Activated CD4-positive, alpha-beta T cell treated with anti-CD3 and anti-CD28 coated beads for 36 hours (primary cell): ENCODE results near the gene CHSY1. TPM values are rescaled to one million over a fixed set of nuclear protein-coding genes. Genes with fewer than 3 reads are reported as not detected.

ENCODE experiments used
- ATAC-seq: fragments of 200-7000 bp; cut with Tn5 transposase; one replicate; pipeline ENCODE4 v1.10.0; 2021; ENCODE audit warnings: mild to moderate bottlenecking, moderate library complexity
- CTCF ChIA-PET: fragments of 350-600 bp; sonication (Branson Sonifier 250); formaldehyde crosslinking; loops from one replicate; lab custom pipeline; 2021; ENCODE audit warnings: antibody characterized with exemption; lab: Charles Lee
- POLR2A ChIA-PET: fragments of 350-600 bp; sonication (Branson Sonifier 250); formaldehyde crosslinking; loops from one replicate; lab custom pipeline; 2021; ENCODE audit warnings: antibody characterized with exemption, inconsistent platforms; lab: Charles Lee
- DNase-seq: peaks from one replicate; pipeline ENCODE4 v3.0.0-alpha.2; 2020
- H3K27ac Mint-ChIP-seq: one replicate; pipeline ENCODE4 v1.8.0; 2021; ENCODE audit warnings: mixed read lengths
- H3K27me3 Mint-ChIP-seq: one replicate; pipeline ENCODE4 v1.8.0; 2021; ENCODE audit warnings: mixed read lengths
- H3K36me3 Mint-ChIP-seq: one replicate; pipeline ENCODE4 v1.8.0; 2021; ENCODE audit warnings: low read depth, mixed read lengths
- H3K4me1 Mint-ChIP-seq: one replicate; pipeline ENCODE4 v1.8.0; 2021; ENCODE audit warnings: mixed read lengths
- H3K4me3 Mint-ChIP-seq: one replicate; pipeline ENCODE4 v1.8.0; 2021; ENCODE audit warnings: mild to moderate bottlenecking, moderate library complexity, mixed read lengths
- H3K9me3 Mint-ChIP-seq: one replicate; pipeline ENCODE4 v1.8.0; 2021; ENCODE audit warnings: low read depth, mixed read lengths
- intact Hi-C, 2 experiments: fragments of 100-400 bp; cut with DNase I in 1 of 2; cut with micrococcal nuclease in 1 of 2; formaldehyde crosslinking; loops; one replicate each; pipeline versions ENCODE4 v1.14.2 to v1.15.1; 2022 to 2024; cut with DNase I, micrococcal nuclease
- total RNA-seq, 2 experiments: library from RNA; stranded (reverse); gene quantifications; one replicate each; pipeline ENCODE4 v1.2.3, GENCODE V29; 2021

CHSY1 gene
- total RNA-seq, 2 experiments from 2014 or later, result 31.5 to 36.1 TPM

- peak overlapping the region; percentile 41 for H3K27ac Mint-ChIP-seq
- DNase-seq (peak; percentile 70), ATAC-seq (peak; percentile 79)
- H3K36me3 Mint-ChIP-seq, result peaks cover 4% of the 10 kb centered on the region
- ChIA-PET POLR2A (interaction anchor here (0.7 kb wide), 1 partner anchor 132 kb away, joined by 4 read pairs; no protein-coding TSS in a partner anchor), CTCF (interaction anchor here (1.1 kb wide), 1 partner anchor 33 kb away, joined by 3 read pairs; no protein-coding TSS in a partner anchor)
- no peaks in the 10 kb centered on the region for H3K27me3 Mint-ChIP-seq
- intact Hi-C loops, result loop anchor here (1.0 kb wide), 2 partner anchors 38 to 45 kb away; no protein-coding TSS in a partner anchor
- peaks cover 23% of the 10 kb centered on the region for H3K9me3 Mint-ChIP-seq
- H3K4me1 Mint-ChIP-seq, result peaks cover 39% of the 10 kb centered on the region
- H3K4me3 Mint-ChIP-seq, result no peak overlapping the region
Observed at GRCh38 chr15:101161656-101162055, 90.2 kb downstream of the CHSY1 start.

GRCh38 chr15:101159936-101160815 is 91.7 kb downstream of the CHSY1 start:
- ATAC-seq (no peak), DNase-seq (no peak)
- ChIA-PET CTCF (interaction anchor here (0.6 to 1.4 kb wide), 5 partner anchors 10 to 112 kb away, joined by 3 to 4 read pairs (median 3); no protein-coding TSS in a partner anchor), POLR2A (no interaction called here)
- Mint-ChIP-seq H3K9me3 (peaks cover 13% of the 10 kb centered on the region), H3K36me3 (no peaks in the 10 kb centered on the region), H3K4me1 (peaks cover 39% of the 10 kb centered on the region), H3K4me3 (no peak overlapping the region), H3K27me3 (no peaks in the 10 kb centered on the region), H3K27ac (peak overlapping the region; percentile 34)
- intact Hi-C loops, result loop anchor here in 1 of 2 experiments (1.0 to 2.0 kb wide), 3 partner anchors 28 to 46 kb away; no protein-coding TSS in a partner anchor

GRCh38 chr15:101159096-101159935 is 92.5 kb downstream of the CHSY1 start:
- Mint-ChIP-seq H3K4me1 (peaks cover 39% of the 10 kb centered on the region), H3K27me3 (no peaks in the 10 kb centered on the region), H3K27ac (peak overlapping the region; percentile 34), H3K9me3 (peaks cover 10% of the 10 kb centered on the region), H3K4me3 (peak overlapping the region; percentile 1), H3K36me3 (no peaks in the 10 kb centered on the region)
- intact Hi-C loops, result loop anchor here in 1 of 2 experiments (1.0 to 2.0 kb wide), 3 partner anchors 29 to 47 kb away; no protein-coding TSS in a partner anchor
- ChIA-PET CTCF (interaction anchor here (0.6 to 1.4 kb wide), 5 partner anchors 9 to 113 kb away, joined by 3 to 4 read pairs (median 3); no protein-coding TSS in a partner anchor), POLR2A (no interaction called here)
- DNase-seq, result peak; percentile 71
- peak; percentile 81 for ATAC-seq

GRCh38 chr15:101158166-101159095 is 93.4 kb downstream of the CHSY1 start:
- H3K27ac Mint-ChIP-seq, result peak overlapping the region; percentile 34
- H3K4me1 Mint-ChIP-seq, result peaks cover 39% of the 10 kb centered on the region
- POLR2A ChIA-PET, result no interaction called here
- DNase-seq (peak; percentile 32), ATAC-seq (no peak)
- no peaks in the 10 kb centered on the region for H3K36me3 Mint-ChIP-seq
- CTCF ChIA-PET, result interaction anchor here (0.7 kb wide), 1 partner anchor 52 kb away, joined by 3 read pairs; no protein-coding TSS in a partner anchor
- H3K9me3 Mint-ChIP-seq, result peaks cover 2% of the 10 kb centered on the region
- no peaks in the 10 kb centered on the region for H3K27me3 Mint-ChIP-seq
- intact Hi-C loops, result loop anchor here in 1 of 2 experiments (1.0 to 2.0 kb wide), 3 partner anchors 30 to 48 kb away; no protein-coding TSS in a partner anchor
- H3K4me3 Mint-ChIP-seq, result no peak overlapping the region

- ChIA-PET POLR2A (no interaction called here), CTCF (interaction anchor here (0.7 kb wide), 1 partner anchor 51 kb away, joined by 3 read pairs; no protein-coding TSS in a partner anchor)
- no peak for ATAC-seq
- Mint-ChIP-seq H3K27ac (no peak overlapping the region), H3K36me3 (no peaks in the 10 kb centered on the region), H3K9me3 (peaks cover 2% of the 10 kb centered on the region), H3K4me3 (no peak overlapping the region), H3K4me1 (peaks cover 39% of the 10 kb centered on the region), H3K27me3 (no peaks in the 10 kb centered on the region)
- intact Hi-C loops, result loop anchor here in 1 of 2 experiments (2.0 kb wide), 1 partner anchor 31 kb away; no protein-coding TSS in a partner anchor
- no peak for DNase-seq
Observed at GRCh38 chr15:101157721-101158120, 94.1 kb downstream of the CHSY1 start.

GRCh38 chr15:101156509-101157159 is 95.2 kb downstream of the CHSY1 start:
- Mint-ChIP-seq H3K36me3 (no peaks in the 10 kb centered on the region), H3K4me1 (peaks cover 31% of the 10 kb centered on the region), H3K27ac (no peak overlapping the region), H3K27me3 (no peaks in the 10 kb centered on the region), H3K9me3 (no peaks in the 10 kb centered on the region), H3K4me3 (no peak overlapping the region)
- POLR2A ChIA-PET, result no interaction called here
- intact Hi-C loops, result no loop called here
- no peak for ATAC-seq
- DNase-seq, result no peak
- CTCF ChIA-PET, result interaction anchor here (0.8 kb wide), 1 partner anchor 62 kb away, joined by 3 read pairs; no protein-coding TSS in a partner anchor

GRCh38 chr15:101156061-101156460 is 95.8 kb downstream of the CHSY1 start:
- ATAC-seq (no peak), DNase-seq (no peak)
- Mint-ChIP-seq H3K27ac (no peak overlapping the region), H3K4me1 (peaks cover 32% of the 10 kb centered on the region), H3K4me3 (no peak overlapping the region), H3K9me3 (no peaks in the 10 kb centered on the region), H3K27me3 (no peaks in the 10 kb centered on the region), H3K36me3 (no peaks in the 10 kb centered on the region)
- POLR2A ChIA-PET, result no interaction called here
- intact Hi-C loops, result no loop called here
- CTCF ChIA-PET, result interaction anchor here (0.8 kb wide), 1 partner anchor 62 kb away, joined by 3 read pairs; no protein-coding TSS in a partner anchor

GRCh38 chr15:101153801-101154656 is 97.8 kb downstream of the CHSY1 start:
- Mint-ChIP-seq H3K27ac (no peak overlapping the region), H3K9me3 (no peaks in the 10 kb centered on the region), H3K27me3 (no peaks in the 10 kb centered on the region), H3K36me3 (no peaks in the 10 kb centered on the region), H3K4me1 (peaks cover 12% of the 10 kb centered on the region), H3K4me3 (no peak overlapping the region)
- POLR2A ChIA-PET, result no interaction called here
- no peak for ATAC-seq
- DNase-seq, result no peak
- intact Hi-C loops, result no loop called here
- CTCF ChIA-PET, result interaction anchor here (1.6 kb wide), 1 partner anchor 19 kb away, joined by 3 read pairs; no protein-coding TSS in a partner anchor

- peak; percentile 35 for DNase-seq
- no peak overlapping the region for H3K27ac Mint-ChIP-seq
- no peaks in the 10 kb centered on the region for H3K9me3 Mint-ChIP-seq
- peak; percentile 81 for ATAC-seq
- H3K36me3 Mint-ChIP-seq, result no peaks in the 10 kb centered on the region
- H3K27me3 Mint-ChIP-seq, result no peaks in the 10 kb centered on the region
- no peak overlapping the region for H3K4me3 Mint-ChIP-seq
- intact Hi-C loops, result no loop called here
- ChIA-PET POLR2A (no interaction called here), CTCF (interaction anchor here (0.6 to 1.6 kb wide), 5 partner anchors 17 to 151 kb away, joined by 3 to 6 read pairs (median 3); no protein-coding TSS in a partner anchor)
- H3K4me1 Mint-ChIP-seq, result peaks cover 5% of the 10 kb centered on the region
Observed at GRCh38 chr15:101152914-101153313, 98.9 kb downstream of the CHSY1 start.
